IMR-90 (cell line): ENCODE results near the gene ANKLE1. TPM values are rescaled to one million over a fixed set of nuclear protein-coding genes. Genes with fewer than 3 reads are reported as not detected.

ENCODE experiments used
- ATAC-seq: fragments of 200-7000 bp; cut with Tn5 transposase; 2 replicates; pipeline ENCODE4 v1.9.1; 2020; ENCODE audit warnings: low read depth, mild to moderate bottlenecking, moderate library complexity
- BruUV-seq: library from RNA; stranded (reverse); fragments of 400-500 nt; replicated peaks from 2 replicates; lab custom pipeline; 2021; lab: Mats Ljungman, UMichigan
- CTCF ChIA-PET: fragments of 300-600 bp; formaldehyde crosslinking; extraction: SDS; loops from one replicate; lab custom pipeline; 2021; ENCODE audit warnings: antibody characterized with exemption; lab: Yijun Ruan, JAX
- POLR2A ChIA-PET: fragments of 300-600 bp; sonication (Branson Sonifier 250); formaldehyde crosslinking; loops from one replicate; lab custom pipeline; 2022; ENCODE audit warnings: antibody characterized with exemption; ENCODE audit not compliant: unreplicated experiment; lab: Charles Lee
- DNase-seq: peaks from one replicate; pipeline ENCODE4 v3.0.0; 2013
- H2AFZ ChIP-seq: replicated peaks from 2 replicates; pipeline ENCODE3; 2013; ENCODE audit warnings: low read length, mild to moderate bottlenecking; ENCODE audit not compliant: poor library complexity
- H2AK5ac ChIP-seq: 2 replicates; pipeline ENCODE4 v1.6.1; 2013; ENCODE audit warnings: low read depth, low read length, inconsistent platforms
- H2AK9ac ChIP-seq: replicated peaks from 2 replicates; pipeline ENCODE3; 2013; ENCODE audit warnings: mild to moderate bottlenecking, low read depth, low read length, moderate library complexity; ENCODE audit not compliant: poor library complexity
- H2BK120ac ChIP-seq: 2 replicates; pipeline ENCODE4 v1.6.1; 2013; ENCODE audit warnings: low read depth, low read length, inconsistent platforms
- H2BK15ac ChIP-seq: 3 replicates; pipeline ENCODE4 v1.6.1; 2013; ENCODE audit warnings: low read depth, low read length, inconsistent platforms
- H2BK20ac ChIP-seq: 2 replicates; pipeline ENCODE4 v1.6.1; 2013; ENCODE audit warnings: low read depth, mild to moderate bottlenecking, inconsistent platforms, low read length, moderate library complexity
- H2BK5ac ChIP-seq: 2 replicates; pipeline ENCODE4 v1.6.1; 2013; ENCODE audit warnings: mild to moderate bottlenecking, low read depth, low read length, inconsistent platforms; ENCODE audit not compliant: poor library complexity, severe bottlenecking
- H3K14ac ChIP-seq: replicated peaks from 2 replicates; pipeline ENCODE4 v1.6.1; 2013; ENCODE audit warnings: low read depth, low read length, inconsistent platforms
- H3K18ac ChIP-seq: 2 replicates; pipeline ENCODE4 v1.6.1; 2013; ENCODE audit warnings: low read depth, low read length, control low read depth
- H3K23ac ChIP-seq: 2 replicates; pipeline ENCODE4 v1.6.1; 2013; ENCODE audit warnings: low read depth, low read length, inconsistent platforms
- H3K27ac ChIP-seq: 2 replicates; pipeline ENCODE4 v1.5.1; 2013; ENCODE audit warnings: mild to moderate bottlenecking, control low read depth, low read length; ENCODE audit not compliant: insufficient read depth
- H3K27me3 ChIP-seq: 2 replicates; pipeline ENCODE4 v1.6.1; 2013; ENCODE audit warnings: low read length; ENCODE audit not compliant: control insufficient read depth, insufficient read depth
- H3K36me3 ChIP-seq: 2 replicates; pipeline ENCODE4 v1.6.1; 2013; ENCODE audit warnings: low read length, mixed read lengths; ENCODE audit not compliant: control insufficient read depth, insufficient read depth
- H3K4ac ChIP-seq: 2 replicates; pipeline ENCODE4 v1.6.1; 2013; ENCODE audit warnings: low read depth, low read length, inconsistent platforms
- H3K4me1 ChIP-seq: 2 replicates; pipeline ENCODE4 v1.6.1; 2013; ENCODE audit warnings: low read length, mixed read lengths; ENCODE audit not compliant: control insufficient read depth, insufficient read depth
- H3K4me2 ChIP-seq: 2 replicates; pipeline ENCODE4 v1.6.1; 2013; ENCODE audit warnings: low read depth, mild to moderate bottlenecking, control low read depth, low read length, moderate library complexity
- H3K4me3 ChIP-seq: 2 replicates; pipeline ENCODE4 v1.5.1; 2013; ENCODE audit warnings: low read depth, mild to moderate bottlenecking, control low read depth, low read length, moderate library complexity; ENCODE audit not compliant: insufficient read depth
- H3K56ac ChIP-seq: 2 replicates; pipeline ENCODE4 v1.6.1; 2013; ENCODE audit warnings: low read length, inconsistent platforms; ENCODE audit not compliant: insufficient read depth; ENCODE audit errors: extremely low read depth
- H3K79me1 ChIP-seq, 2 experiments: 2 replicates each; pipeline ENCODE4 v1.6.1; 2013; ENCODE audit warnings: low read length in 2 of 2, inconsistent platforms in 1 of 2, low read depth in 1 of 2
- H3K9ac ChIP-seq: 2 replicates; pipeline ENCODE4 v1.6.1; 2013; ENCODE audit warnings: low read depth, low read length, control low read depth
- H3K9me1 ChIP-seq: 2 replicates; pipeline ENCODE4 v1.6.1; 2013; ENCODE audit warnings: low read length, inconsistent platforms; ENCODE audit not compliant: insufficient read depth
- H3K9me3 ChIP-seq: 2 replicates; pipeline ENCODE4 v1.6.1; 2013; ENCODE audit warnings: low read length; ENCODE audit not compliant: control insufficient read depth, insufficient read depth
- H4K20me1 ChIP-seq: 2 replicates; pipeline ENCODE4 v1.6.1; 2013; ENCODE audit warnings: low read length, inconsistent platforms; ENCODE audit not compliant: insufficient read depth
- H4K5ac ChIP-seq: 2 replicates; pipeline ENCODE4 v1.6.1; 2013; ENCODE audit warnings: mild to moderate bottlenecking, low read depth, low read length, control low read depth
- H4K8ac ChIP-seq, 2 experiments: 2 replicates each; pipeline ENCODE4 v1.6.1; 2013; ENCODE audit warnings: low read depth in 2 of 2, low read length in 2 of 2, control low read depth in 1 of 2, inconsistent platforms in 1 of 2
- H4K91ac ChIP-seq: 2 replicates; pipeline ENCODE4 v1.6.1; 2013; ENCODE audit warnings: low read depth, low read length, inconsistent platforms; ENCODE audit not compliant: insufficient read depth
- BHLHE40 ChIP-seq: fragments of 150-350 bp; IDR thresholded peaks from 2 replicates; pipeline ENCODE4 v1.6.1; 2016; ENCODE audit warnings: mild to moderate bottlenecking, low read depth, low read length
- CEBPB ChIP-seq: IDR thresholded peaks from 2 replicates; pipeline ENCODE4 v1.6.1; 2012; ENCODE audit warnings: low read depth, low read length, improper control_type of control experiment
- CHD1 ChIP-seq: IDR thresholded peaks from 2 replicates; pipeline ENCODE4 v1.6.1; 2012; ENCODE audit warnings: low read depth, low read length, improper control_type of control experiment
- ELK1 ChIP-seq: fragments of 150-350 bp; IDR thresholded peaks from 2 replicates; pipeline ENCODE4 v1.6.1; 2016; ENCODE audit warnings: low read depth, mild to moderate bottlenecking, low read length, moderate library complexity, borderline replicate concordance
- FOS ChIP-seq: fragments of 150-350 bp; IDR thresholded peaks from 2 replicates; pipeline ENCODE4 v1.6.1; 2016; ENCODE audit warnings: low read depth, low read length
- MAFK ChIP-seq: IDR thresholded peaks from 2 replicates; pipeline ENCODE4 v1.6.1; 2012; ENCODE audit warnings: low read depth, low read length, improper control_type of control experiment
- MAZ ChIP-seq: IDR thresholded peaks from 2 replicates; pipeline ENCODE4 v1.6.1; 2012; ENCODE audit warnings: low read depth, mild to moderate bottlenecking, low read length, improper control_type of control experiment, moderate library complexity, borderline replicate concordance
- MXI1 ChIP-seq: IDR thresholded peaks from 2 replicates; pipeline ENCODE4 v1.6.1; 2012; ENCODE audit warnings: low read depth, mild to moderate bottlenecking, low read length, moderate library complexity, borderline replicate concordance
- NFE2L2 ChIP-seq: fragments of 150-350 bp; IDR thresholded peaks from 2 replicates; pipeline ENCODE4 v1.6.1; 2016; ENCODE audit warnings: low read depth, mild to moderate bottlenecking, low read length
- POLR2A ChIP-seq: IDR thresholded peaks from 2 replicates; pipeline ENCODE4 v1.6.1; 2012; ENCODE audit warnings: mild to moderate bottlenecking, low read depth, low read length
- RAD21 ChIP-seq: IDR thresholded peaks from 2 replicates; pipeline ENCODE4 v1.6.1; 2012; ENCODE audit warnings: low read length, improper control_type of control experiment
- RCOR1 ChIP-seq: IDR thresholded peaks from 2 replicates; pipeline ENCODE4 v1.6.1; 2012; ENCODE audit warnings: mild to moderate bottlenecking, low read length, improper control_type of control experiment; ENCODE audit not compliant: insufficient replicate concordance
- SMC3 ChIP-seq: fragments of 150-350 bp; IDR thresholded peaks from 2 replicates; pipeline ENCODE4 v1.6.1; 2016; ENCODE audit warnings: low read depth, mild to moderate bottlenecking, antibody characterized with exemption, low read length, moderate library complexity
- USF2 ChIP-seq: fragments of 150-350 bp; IDR thresholded peaks from 2 replicates; pipeline ENCODE4 v1.6.1; 2017; ENCODE audit warnings: mild to moderate bottlenecking, antibody characterized with exemption, low read length, low read depth
- WGBS, 2 experiments: methylation state at CpG; one replicate each; pipeline versions ENCODE4 v1.1.5 to v1.1.7; 2013; ENCODE audit warnings: missing lambda C conversion rate in 2 of 2; ENCODE audit not compliant: insufficient read length in 1 of 2; ENCODE audit errors: extremely low coverage in 2 of 2; 5-methylcytosine and 5-hydroxymethylcytosine counted together
- dilution Hi-C: fragments of 300-500 bp; cut with HindIII; formaldehyde crosslinking; loops from one replicate; pipeline ENCODE4 v1.14.3; 2018; ENCODE audit warnings: low sequenced_read_pairs; ENCODE audit not compliant: unreplicated experiment
- in situ Hi-C: fragments of 300-500 bp; cut with MboI; formaldehyde crosslinking; loops from 3 replicates; pipeline ENCODE4 v1.14.3; 2019; ENCODE audit warnings: low sequenced_read_pairs, inconsistent platforms, mixed read lengths
- intact Hi-C: fragments of 100-400 bp; cut with micrococcal nuclease; formaldehyde crosslinking; loops from 2 replicates; pipeline ENCODE4 v1.10.0; 2022
- polyA plus RNA-seq, 3 experiments: library from polyadenylated mRNA; depleted of rRNA; stranded (reverse); fragments of >200 nt; gene quantifications; 2 replicates each; pipeline ENCODE4 v1.2.3, GENCODE V29; 2012; ENCODE audit warnings: low replicate concordance in 1 of 3
- total RNA-seq: library from RNA; depleted of rRNA; stranded (reverse); fragments of >200 nt; gene quantifications from 2 replicates; pipeline ENCODE4 v1.2.3, GENCODE V29; 2012
- TF ChIP-seq, protein P1 (sequence below): conservative IDR thresholded peaks from 2 replicates; pipeline ENCODE4 v1.5.1; 2012; ENCODE audit warnings: mild to moderate bottlenecking, low read depth, low read length, improper control_type of control experiment

ANKLE1 gene
- total and polyA plus RNA-seq, 2 of the 4 experiments (the other 2 are of a cell fraction): under 0.01 to 0.87 TPM

DNA sequence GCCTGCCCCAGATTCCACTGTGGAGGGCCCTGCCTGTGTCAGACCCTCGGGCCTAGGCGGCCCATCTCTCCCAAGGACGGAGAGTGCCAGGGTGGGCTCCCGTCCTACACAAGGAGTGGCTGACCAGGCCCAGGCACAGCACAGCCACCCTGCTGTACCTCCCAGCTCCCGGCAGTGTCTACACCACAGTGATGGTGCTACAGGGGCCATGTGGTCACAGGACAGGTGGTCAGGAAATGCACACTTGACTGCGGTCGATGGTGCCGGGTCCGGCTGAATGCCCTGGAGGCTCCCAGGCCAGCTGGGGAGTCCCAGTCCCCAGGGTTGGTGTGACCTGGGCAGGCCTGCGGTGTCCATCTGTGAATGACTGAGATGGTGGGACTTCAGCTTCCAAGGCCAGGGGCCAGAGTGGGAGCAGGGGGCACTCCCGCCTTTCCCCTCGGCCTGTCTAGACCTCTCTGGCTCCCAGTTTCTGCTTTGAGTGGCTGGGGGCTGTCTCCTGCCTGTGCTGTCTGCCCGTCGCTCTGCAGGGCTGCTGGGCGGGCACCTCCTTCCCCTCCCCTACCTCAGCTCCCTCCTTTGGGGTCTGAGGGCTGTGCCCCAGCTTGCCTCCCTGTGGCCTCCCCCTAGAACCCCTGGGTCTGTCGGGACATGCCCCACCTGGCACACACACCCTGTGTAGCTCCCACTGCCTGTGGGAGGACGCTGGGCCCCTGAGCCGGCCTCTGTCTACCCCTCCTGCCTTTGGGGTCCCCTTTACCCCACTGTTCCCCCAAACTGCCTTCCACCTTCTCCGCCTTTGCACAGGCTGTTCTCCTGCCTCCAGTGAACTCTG lies 40.2 kb downstream of the ANKLE1 start:
- in situ Hi-C loops: no loop called here
- Histone ChIP-seq H3K9ac (no peak overlapping the region), H2BK15ac (no peak overlapping the region), H2AK9ac (peak overlapping the region; percentile 70), H3K4ac (no peak overlapping the region), H3K27me3 (no peaks in the 10 kb centered on the region), H2AK5ac (no peak overlapping the region), H3K9me3 (no peaks in the 10 kb centered on the region), H2BK5ac (no peak overlapping the region), H3K23ac (no peak overlapping the region), H3K27ac (no peak overlapping the region), H4K8ac (no peak overlapping the region), H3K4me2 (no peak overlapping the region), H3K9me1 (no peaks in the 10 kb centered on the region), H4K20me1 (peaks cover 8% of the 10 kb centered on the region; the same call in 1 of the 2 replicates), H4K91ac (no peak overlapping the region), H3K4me1 (no peaks in the 10 kb centered on the region), H3K56ac (no peak overlapping the region), H3K4me3 (no peak overlapping the region), H3K18ac (no peak overlapping the region), H3K36me3 (peaks cover 47% of the 10 kb centered on the region), H2BK20ac (no peak overlapping the region), H3K79me1 (peaks cover 3 to 10% of the 10 kb centered on the region in 2 experiments; a peak in 2 of 4 replicates), H4K5ac (no peak overlapping the region), H2AFZ (no peak overlapping the region), H2BK120ac (no peak overlapping the region), H3K14ac (no peak overlapping the region)
- no TSS peak for BruUV-seq
- no peak for DNase-seq
- ChIA-PET CTCF (no interaction called here), POLR2A (no interaction called here)
- WGBS, 2 experiments: 95% methylated on average over 5 of the region's 19 CpGs; no CpG with 5 or more reads in 1 of the 2 experiments
- dilution Hi-C loops: no loop called here
- ATAC-seq: no peak
- intact Hi-C loops: no loop called here
- TF ChIP-seq SMC3: no peak
- no peak for TF ChIP-seq BHLHE40
- TF ChIP-seq USF2: no peak
- no peak for TF ChIP-seq MXI1
- no peak for TF ChIP-seq FOS
- no peak for TF ChIP-seq MAFK
- TF ChIP-seq ELK1: no peak
- no peak for TF ChIP-seq POLR2A
- TF ChIP-seq RAD21: no peak
- TF ChIP-seq, protein P1, sequence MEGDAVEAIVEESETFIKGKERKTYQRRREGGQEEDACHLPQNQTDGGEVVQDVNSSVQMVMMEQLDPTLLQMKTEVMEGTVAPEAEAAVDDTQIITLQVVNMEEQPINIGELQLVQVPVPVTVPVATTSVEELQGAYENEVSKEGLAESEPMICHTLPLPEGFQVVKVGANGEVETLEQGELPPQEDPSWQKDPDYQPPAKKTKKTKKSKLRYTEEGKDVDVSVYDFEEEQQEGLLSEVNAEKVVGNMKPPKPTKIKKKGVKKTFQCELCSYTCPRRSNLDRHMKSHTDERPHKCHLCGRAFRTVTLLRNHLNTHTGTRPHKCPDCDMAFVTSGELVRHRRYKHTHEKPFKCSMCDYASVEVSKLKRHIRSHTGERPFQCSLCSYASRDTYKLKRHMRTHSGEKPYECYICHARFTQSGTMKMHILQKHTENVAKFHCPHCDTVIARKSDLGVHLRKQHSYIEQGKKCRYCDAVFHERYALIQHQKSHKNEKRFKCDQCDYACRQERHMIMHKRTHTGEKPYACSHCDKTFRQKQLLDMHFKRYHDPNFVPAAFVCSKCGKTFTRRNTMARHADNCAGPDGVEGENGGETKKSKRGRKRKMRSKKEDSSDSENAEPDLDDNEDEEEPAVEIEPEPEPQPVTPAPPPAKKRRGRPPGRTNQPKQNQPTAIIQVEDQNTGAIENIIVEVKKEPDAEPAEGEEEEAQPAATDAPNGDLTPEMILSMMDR: no peak
- no peak for TF ChIP-seq RCOR1
- TF ChIP-seq CEBPB: no peak
- TF ChIP-seq MAZ: no peak
- TF ChIP-seq NFE2L2: no peak
- no peak for TF ChIP-seq CHD1
